Stomach (tissue), 4 donors: ENCODE measurements around the gene MUSK.

Source experiments
- EP300 ChIP-seq: sonication (generic); formaldehyde crosslinking; IDR thresholded peaks from one replicate; pipeline ENCODE4 v1.6.1; 2017; ENCODE audit warnings: antibody characterized with exemption
- POLR2A ChIP-seq, 4 donors: fragments of 450-650 bp; IDR thresholded peaks; one replicate each; pipeline ENCODE4 v1.6.1; 2016; ENCODE audit warnings: antibody characterized with exemption in 4 of 4, control low read depth in 2 of 4, mild to moderate bottlenecking in 1 of 4, moderate library complexity in 1 of 4

DNA sequence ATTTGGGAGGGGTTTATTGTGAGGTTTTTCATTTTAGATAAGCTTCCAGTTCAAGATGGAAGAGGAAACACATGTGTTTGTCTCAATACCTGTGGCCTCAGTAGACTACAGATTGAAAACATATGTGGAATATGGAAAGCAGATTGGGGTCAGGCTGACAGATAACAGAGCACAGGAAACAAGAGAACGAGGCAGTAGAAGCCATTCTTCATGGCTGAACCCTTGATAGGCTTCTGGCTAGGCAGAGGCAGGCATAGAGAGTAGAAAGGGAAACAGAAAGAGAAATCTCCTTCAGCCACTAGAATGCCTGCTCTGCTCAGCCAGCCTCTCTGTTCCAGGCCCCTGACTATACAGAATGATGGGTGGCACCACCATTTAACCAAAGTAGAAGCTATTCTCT lies 152.5 kb downstream of the MUSK start:
- TF ChIP-seq EP300 (no peak), POLR2A (IDR thresholded peaks at IDR 0.05) (no peak)
